CD4-positive, alpha-beta memory T cell (primary cell): ENCODE data around the gene SPSB1. TPM values are rescaled to one million over a fixed set of nuclear protein-coding genes. Genes with fewer than 3 reads are reported as not detected.

Experiments
- CTCF ChIA-PET: fragments of 350-600 bp; sonication (Branson Sonifier 250); formaldehyde crosslinking; loops from one replicate; lab custom pipeline; 2021; ENCODE audit warnings: inconsistent platforms; ENCODE audit not compliant: partially characterized antibody; lab: Charles Lee
- POLR2A ChIA-PET: fragments of 350-600 bp; sonication (Branson Sonifier 250); formaldehyde crosslinking; loops from one replicate; lab custom pipeline; 2021; ENCODE audit not compliant: partially characterized antibody; lab: Charles Lee
- DNase-seq, 5 donors: peaks; one replicate each; pipeline versions ENCODE4 v3.0.0 to v3.0.0-alpha.2; 2020 to 2022; ENCODE audit warnings: mixed read lengths in 1 of 5
- H3K27ac ChIP-seq: one replicate; pipeline ENCODE4 v1.7.0; 2013; ENCODE audit warnings: low read depth, low read length
- H3K27me3 ChIP-seq: 2 replicates; pipeline ENCODE4 v1.7.0; 2013; ENCODE audit warnings: mild to moderate bottlenecking, low read length, moderate library complexity; ENCODE audit not compliant: insufficient read depth
- H3K36me3 ChIP-seq: 2 replicates; pipeline ENCODE4 v1.7.0; 2013; ENCODE audit warnings: mild to moderate bottlenecking, low read length, moderate library complexity; ENCODE audit not compliant: insufficient read depth
- H3K4me1 ChIP-seq: 2 replicates; pipeline ENCODE4 v1.7.0; 2013; ENCODE audit warnings: mild to moderate bottlenecking, low read length, moderate library complexity; ENCODE audit not compliant: insufficient read depth
- H3K4me3 ChIP-seq, 2 donors: one replicate each; pipeline ENCODE4 v1.7.0; 2013; ENCODE audit warnings: low read length in 2 of 2, mild to moderate bottlenecking in 1 of 2
- H3K9me3 ChIP-seq, 2 donors: one replicate each; pipeline ENCODE4 v1.7.0; 2013; ENCODE audit warnings: low read length in 2 of 2, control low read depth in 1 of 2; ENCODE audit not compliant: control insufficient read depth in 1 of 2
- H3K27ac Mint-ChIP-seq, 7 donors: one replicate each; pipeline ENCODE4 v1.8.0; 2020 to 2021; ENCODE audit warnings: mixed read lengths in 7 of 7, mild to moderate bottlenecking in 6 of 7, inconsistent platforms in 3 of 7, moderate library complexity in 3 of 7
- H3K27me3 Mint-ChIP-seq, 2 donors: one replicate each; pipeline ENCODE4 v1.8.0; 2020 to 2021; ENCODE audit warnings: mixed read lengths in 2 of 2
- H3K36me3 Mint-ChIP-seq, 2 donors: one replicate each; pipeline ENCODE4 v1.8.0; 2020 to 2021; ENCODE audit warnings: mixed read lengths in 2 of 2, inconsistent platforms in 1 of 2, mild to moderate bottlenecking in 1 of 2
- H3K4me1 Mint-ChIP-seq, 4 donors: one replicate each; pipeline ENCODE4 v1.8.0; 2020 to 2021; ENCODE audit warnings: mixed read lengths in 4 of 4, mild to moderate bottlenecking in 1 of 4
- H3K4me3 Mint-ChIP-seq, 8 donors: one replicate each; pipeline ENCODE4 v1.8.0; 2020 to 2021; ENCODE audit warnings: mixed read lengths in 8 of 8, mild to moderate bottlenecking in 7 of 8, moderate library complexity in 6 of 8, inconsistent platforms in 3 of 8
- H3K9me3 Mint-ChIP-seq, 8 donors: one replicate each; pipeline ENCODE4 v1.8.0; 2020 to 2021; ENCODE audit warnings: mixed read lengths in 8 of 8, mild to moderate bottlenecking in 5 of 8, inconsistent platforms in 3 of 8, moderate library complexity in 1 of 8
- intact Hi-C: fragments of 100-400 bp; cut with micrococcal nuclease; formaldehyde crosslinking; loops from one replicate; pipeline ENCODE4 v1.15.1; 2023
- polyA plus RNA-seq, 2 donors: library from polyadenylated mRNA; unstranded; fragments of 300-500 nt; fragmentation: Illumina TruSeq; gene quantifications; one replicate each; pipeline ENCODE4 v1.2.3, GENCODE V29; 2021
- total RNA-seq, 2 experiments: library from RNA; stranded (reverse); gene quantifications; one replicate each; pipeline ENCODE4 v1.2.3, GENCODE V29; 2021

Gene SPSB1
- total and polyA plus RNA-seq, 4 experiments from 2014 or later = 2.8 to 4.5 (median 3.7) TPM

GRCh38 chr1:9366943-9367780 is 74.5 kb downstream of the SPSB1 start:
- no peak overlapping the region for H3K27ac ChIP-seq
- H3K9me3 ChIP-seq = no peaks in the 10 kb centered on the region
- CTCF ChIA-PET = interaction anchor here (0.9 to 1.2 kb wide), 2 partner anchors 89 to 127 kb away, joined by 3 read pairs; no protein-coding TSS in a partner anchor
- no peak overlapping the region for H3K4me3 ChIP-seq
- Mint-ChIP-seq H3K36me3 (no peaks in the 10 kb centered on the region), H3K9me3 (no peaks in the 10 kb centered on the region), H3K27ac (no peak overlapping the region), H3K4me1 (peaks cover 4 to 13% (median 6%) of the 10 kb centered on the region in 4 donors), H3K4me3 (no peak overlapping the region), H3K27me3 (no peaks in the 10 kb centered on the region)
- DNase-seq = no peak
- POLR2A ChIA-PET = no interaction called here
- no peaks in the 10 kb centered on the region for H3K36me3 ChIP-seq
- no peaks in the 10 kb centered on the region for H3K27me3 ChIP-seq
- H3K4me1 ChIP-seq = peaks cover 15% of the 10 kb centered on the region
- intact Hi-C loops = no loop called here

- Histone ChIP-seq H3K4me3 (no peak overlapping the region), H3K27me3 (no peaks in the 10 kb centered on the region), H3K36me3 (no peaks in the 10 kb centered on the region), H3K9me3 (no peaks in the 10 kb centered on the region), H3K27ac (no peak overlapping the region), H3K4me1 (peaks cover 15% of the 10 kb centered on the region)
- ChIA-PET CTCF (no interaction called here), POLR2A (no interaction called here)
- Mint-ChIP-seq H3K4me1 (peaks cover 4 to 13% (median 6%) of the 10 kb centered on the region in 4 donors), H3K27me3 (no peaks in the 10 kb centered on the region), H3K9me3 (no peaks in the 10 kb centered on the region), H3K36me3 (no peaks in the 10 kb centered on the region), H3K4me3 (no peak overlapping the region), H3K27ac (peak overlapping the region in 1 of 7 donors; percentile 42)
- no peak for DNase-seq
- intact Hi-C loops = no loop called here
Observed at GRCh38 chr1:9367806-9368205, 75.1 kb downstream of the SPSB1 start.

GRCh38 chr1:9368356-9368755 is 75.7 kb downstream of the SPSB1 start:
- H3K36me3 ChIP-seq = no peaks in the 10 kb centered on the region
- POLR2A ChIA-PET = no interaction called here
- H3K36me3 Mint-ChIP-seq = no peaks in the 10 kb centered on the region
- H3K27ac Mint-ChIP-seq = no peak overlapping the region
- H3K27ac ChIP-seq = no peak overlapping the region
- no peaks in the 10 kb centered on the region for H3K9me3 Mint-ChIP-seq
- no peak overlapping the region for H3K4me3 Mint-ChIP-seq
- peaks cover 15% of the 10 kb centered on the region for H3K4me1 ChIP-seq
- no peak overlapping the region for H3K4me3 ChIP-seq
- no peaks in the 10 kb centered on the region for H3K27me3 ChIP-seq
- no peak for DNase-seq
- no peaks in the 10 kb centered on the region for H3K9me3 ChIP-seq
- H3K4me1 Mint-ChIP-seq = peaks cover 4 to 13% (median 6%) of the 10 kb centered on the region in 4 donors
- H3K27me3 Mint-ChIP-seq = no peaks in the 10 kb centered on the region
- intact Hi-C loops = no loop called here
- CTCF ChIA-PET = no interaction called here

GRCh38 chr1:9369964-9370788 is 77.5 kb downstream of the SPSB1 start:
- H3K27ac ChIP-seq = no peak overlapping the region
- H3K4me3 ChIP-seq = no peak overlapping the region
- no peak for DNase-seq
- Mint-ChIP-seq H3K36me3 (no peaks in the 10 kb centered on the region), H3K4me1 (peaks cover 5 to 13% (median 7%) of the 10 kb centered on the region in 4 donors), H3K27ac (no peak overlapping the region), H3K9me3 (no peaks in the 10 kb centered on the region), H3K27me3 (no peaks in the 10 kb centered on the region), H3K4me3 (no peak overlapping the region)
- intact Hi-C loops = no loop called here
- ChIA-PET POLR2A (no interaction called here), CTCF (no interaction called here)
- H3K4me1 ChIP-seq = peaks cover 15% of the 10 kb centered on the region
- no peaks in the 10 kb centered on the region for H3K27me3 ChIP-seq
- no peaks in the 10 kb centered on the region for H3K36me3 ChIP-seq
- no peaks in the 10 kb centered on the region for H3K9me3 ChIP-seq

GRCh38 chr1:9371391-9371935 is 78.8 kb downstream of the SPSB1 start:
- CTCF ChIA-PET = interaction anchor here (1.5 kb wide), 1 partner anchor 84 kb away, joined by 5 read pairs; no protein-coding TSS in a partner anchor

GRCh38 chr1:9371951-9372350 is 79.3 kb downstream of the SPSB1 start:
- H3K36me3 Mint-ChIP-seq = no peaks in the 10 kb centered on the region
- no peak overlapping the region for H3K27ac Mint-ChIP-seq
- Histone ChIP-seq H3K9me3 (no peaks in the 10 kb centered on the region), H3K27ac (no peak overlapping the region), H3K36me3 (no peaks in the 10 kb centered on the region), H3K4me1 (peaks cover 15% of the 10 kb centered on the region), H3K4me3 (no peak overlapping the region), H3K27me3 (no peaks in the 10 kb centered on the region)
- CTCF ChIA-PET = interaction anchor here (1.5 kb wide), 1 partner anchor 84 kb away, joined by 5 read pairs; no protein-coding TSS in a partner anchor
- no peak for DNase-seq
- H3K27me3 Mint-ChIP-seq = no peaks in the 10 kb centered on the region
- H3K9me3 Mint-ChIP-seq = no peaks in the 10 kb centered on the region
- intact Hi-C loops = no loop called here
- POLR2A ChIA-PET = no interaction called here
- no peak overlapping the region for H3K4me3 Mint-ChIP-seq
- peaks cover 5 to 13% (median 7%) of the 10 kb centered on the region in 4 donors for H3K4me1 Mint-ChIP-seq

More at GRCh38 chr1:9371391-9371935, 78.8 kb downstream of the SPSB1 start:
- Mint-ChIP-seq H3K27ac (no peak overlapping the region), H3K4me1 (peaks cover 5 to 13% (median 7%) of the 10 kb centered on the region in 4 donors), H3K4me3 (no peak overlapping the region), H3K36me3 (no peaks in the 10 kb centered on the region), H3K9me3 (no peaks in the 10 kb centered on the region), H3K27me3 (no peaks in the 10 kb centered on the region)
- no peak overlapping the region for H3K4me3 ChIP-seq
- H3K36me3 ChIP-seq = no peaks in the 10 kb centered on the region
- intact Hi-C loops = no loop called here
- DNase-seq = no peak
- peaks cover 15% of the 10 kb centered on the region for H3K4me1 ChIP-seq
- no peaks in the 10 kb centered on the region for H3K27me3 ChIP-seq
- POLR2A ChIA-PET = no interaction called here
- H3K9me3 ChIP-seq = no peaks in the 10 kb centered on the region
- H3K27ac ChIP-seq = no peak overlapping the region

- no peaks in the 10 kb centered on the region for H3K9me3 ChIP-seq
- H3K4me3 ChIP-seq = no peak overlapping the region
- Mint-ChIP-seq H3K4me1 (peaks cover 0 to 2% (median under 1%) of the 10 kb centered on the region in 4 donors), H3K9me3 (no peaks in the 10 kb centered on the region), H3K27ac (peak overlapping the region in 2 of 7 donors; percentile 8 to 11), H3K36me3 (no peaks in the 10 kb centered on the region), H3K27me3 (no peaks in the 10 kb centered on the region), H3K4me3 (no peak overlapping the region)
- no peak for DNase-seq
- intact Hi-C loops = no loop called here
- H3K4me1 ChIP-seq = no peaks in the 10 kb centered on the region
- no peaks in the 10 kb centered on the region for H3K36me3 ChIP-seq
- H3K27ac ChIP-seq = no peak overlapping the region
- H3K27me3 ChIP-seq = no peaks in the 10 kb centered on the region
- CTCF ChIA-PET = no interaction called here
- POLR2A ChIA-PET = no interaction called here
Observed at GRCh38 chr1:9373619-9374018, 80.9 kb downstream of the SPSB1 start.
